Fibroblast of skin of scalp (primary cell): Measurements from ENCODE around the gene ZNF620. TPM values are rescaled to one million over a fixed set of nuclear protein-coding genes. Genes with fewer than 3 reads are reported as not detected.
"Not testable (repeated sequence)": the region's sequence is repeated elsewhere in the genome, so short reads cannot be mapped to it uniquely, and the experiment has no call there.

Experiments used
- DNase-seq: peaks from one replicate; pipeline ENCODE4 v3.0.0-alpha.2; 2013
- polyA plus RNA-seq, 2 experiments: library from polyadenylated mRNA; unstranded; fragments of 120-200 nt; gene quantifications; one replicate each; pipeline ENCODE4 v1.2.1, GENCODE V29; 2013; ENCODE audit not compliant: insufficient read length in 2 of 2

ZNF620 gene
- polyA plus RNA-seq (2013, experiment 1 of 2; ENCODE audit: insufficient read length): 0.65 TPM
- 0.53 TPM for polyA plus RNA-seq (2013, experiment 2 of 2; ENCODE audit: insufficient read length)

GRCh38 chr3:40505599-40506462 lies at the start of gene ZNF620:
Gene ZNF620 (plus strand): TSS chr3:40506039. CDS start chr3:40506353, 314 bp downstream.
- DNase-seq: peak; percentile 48

GRCh38 chr3:40456279-40456939 lies 49.4 kb upstream of the ZNF620 start:
- no peak for DNase-seq

- DNase-seq: peak; percentile 97
These were observed 48.7 kb upstream of the ZNF620 start, which contains the start of gene RPL14 for GRCh38 chr3:40456940-40457823. Gene RPL14 (plus strand): TSS chr3:40457339. CDS start chr3:40457472, 133 bp downstream.

GRCh38 chr3:40458473-40458872 lies 47.4 kb upstream of the ZNF620 start:
- no peak for DNase-seq

GRCh38 chr3:40460481-40460880 lies 45.4 kb upstream of the ZNF620 start:
- DNase-seq: not testable (repeated sequence)

- DNase-seq: no peak
These were observed 44.7 kb upstream of the ZNF620 start for GRCh38 chr3:40461161-40461560.

- not testable (repeated sequence) for DNase-seq
These were observed 43.0 kb upstream of the ZNF620 start for GRCh38 chr3:40462838-40463237.

- no peak for DNase-seq
These were observed 42.3 kb upstream of the ZNF620 start for GRCh38 chr3:40463579-40463978.

GRCh38 chr3:40464339-40465110 lies 41.3 kb upstream of the ZNF620 start:
- DNase-seq: no peak

- no peak for DNase-seq
These were observed 40.8 kb upstream of the ZNF620 start for GRCh38 chr3:40465111-40465407.

GRCh38 chr3:40465456-40465855 lies 40.4 kb upstream of the ZNF620 start:
- DNase-seq: no peak

GRCh38 chr3:40468018-40468417 lies 37.8 kb upstream of the ZNF620 start:
- no peak for DNase-seq

GRCh38 chr3:40470701-40471100 lies 35.1 kb upstream of the ZNF620 start:
- no peak for DNase-seq

- peak; percentile 76 for DNase-seq
These were observed 29.1 kb upstream of the ZNF620 start, which contains the start of gene ZNF619 for GRCh38 chr3:40476478-40477470. Gene ZNF619 (plus strand): TSS chr3:40477122. CDS start chr3:40477980, 858 bp downstream.

GRCh38 chr3:40477666-40478065 lies 28.2 kb upstream of the ZNF620 start:
- peak; percentile 9 for DNase-seq

GRCh38 chr3:40487172-40487571 lies 18.7 kb upstream of the ZNF620 start:
- DNase-seq: no peak

- no peak for DNase-seq
These were observed 14.9 kb upstream of the ZNF620 start for GRCh38 chr3:40490916-40491315.

- no peak for DNase-seq
These were observed 11.1 kb upstream of the ZNF620 start for GRCh38 chr3:40494698-40495097.

- no peak for DNase-seq
These were observed 8.6 kb upstream of the ZNF620 start for GRCh38 chr3:40497288-40497687.

GRCh38 chr3:40499952-40500351 lies 5.9 kb upstream of the ZNF620 start:
- no peak for DNase-seq

- no peak for DNase-seq
These were observed 3.8 kb upstream of the ZNF620 start for GRCh38 chr3:40502034-40502433.
